K562 (cell line): ENCODE results near the gene PRKAG2. TPM values are rescaled to one million over a fixed set of nuclear protein-coding genes. Genes with fewer than 3 reads are reported as not detected.

ENCODE experiments used
- BCL6 ChIP-seq: fragments of 250-450 bp; sonication (Bioruptor Pico); IDR thresholded peaks from 2 replicates; pipeline ENCODE4 v1.4.0; 2020
- CHD4 ChIP-seq: fragments of 200-600 bp; sonication (generic); IDR thresholded peaks from 3 replicates; pipeline ENCODE4 v1.6.1; 2012; ENCODE audit warnings: low read depth, mild to moderate bottlenecking, mixed read lengths, low read length, inconsistent platforms; ENCODE audit not compliant: insufficient read depth, insufficient replicate concordance, poor library complexity, severe bottlenecking
- FOS ChIP-seq: IDR thresholded peaks from 3 replicates; pipeline ENCODE4 v1.6.1; 2011; ENCODE audit not compliant: insufficient read length; ENCODE audit errors: extremely low read depth
- HNRNPUL1 ChIP-seq: fragments of 200-400 bp; formaldehyde crosslinking; IDR thresholded peaks from 2 replicates; pipeline ENCODE4 v1.6.1; 2017; ENCODE audit warnings: low read length
- KAT2B ChIP-seq: IDR thresholded peaks from one replicate; pipeline ENCODE4 v1.6.1; 2012; ENCODE audit warnings: low read depth, mild to moderate bottlenecking, control low read depth, inconsistent platforms, low read length, moderate library complexity
- LCOR ChIP-seq: sonication (generic); formaldehyde crosslinking; IDR thresholded peaks from 2 replicates; pipeline ENCODE4 v1.8.0; 2022; ENCODE audit warnings: mild to moderate bottlenecking, missing genetic modification reagents
- PHF20 ChIP-seq: fragments of 450-650 bp; IDR thresholded peaks from 2 replicates; pipeline ENCODE4 v1.6.1; 2018; ENCODE audit not compliant: partially characterized antibody
- SMARCA5 ChIP-seq: fragments of 450-650 bp; IDR thresholded peaks from 2 replicates; pipeline ENCODE4 v1.6.1; 2016
- TAF9B ChIP-seq: fragments of 450-650 bp; IDR thresholded peaks from 2 replicates; pipeline ENCODE4 v1.6.1; 2018; ENCODE audit warnings: mild to moderate bottlenecking; ENCODE audit not compliant: partially characterized antibody
- TCF3 ChIP-seq: sonication (generic); formaldehyde crosslinking; IDR thresholded peaks from 2 replicates; pipeline ENCODE4 v1.4.0; 2020; ENCODE audit warnings: mild to moderate bottlenecking, missing genetic modification reagents
- ZFP91 ChIP-seq: sonication (generic); formaldehyde crosslinking; IDR thresholded peaks from 2 replicates; pipeline ENCODE4 v1.8.0; 2022; ENCODE audit warnings: mild to moderate bottlenecking, missing genetic modification reagents
- ZNF175 ChIP-seq: fragments of 200-800 bp; sonication (Bioruptor generic); IDR thresholded peaks from 2 replicates; pipeline ENCODE4 v1.6.1; 2016; ENCODE audit warnings: low read depth, mild to moderate bottlenecking, missing genetic modification characterization, missing compliant biosample characterization
- ZNF232 ChIP-seq: sonication (generic); formaldehyde crosslinking; IDR thresholded peaks from 2 replicates; pipeline ENCODE4 v1.8.0; 2022; ENCODE audit warnings: mild to moderate bottlenecking, missing genetic modification reagents
- ZNF282 ChIP-seq: sonication (generic); formaldehyde crosslinking; IDR thresholded peaks from 2 replicates; pipeline ENCODE4 v1.8.1; 2023; ENCODE audit warnings: missing genetic modification reagents
- ZNF561 ChIP-seq: fragments of 450-650 bp; formaldehyde crosslinking; conservative IDR thresholded peaks from 2 replicates; pipeline ENCODE4 v1.4.0; 2020; ENCODE audit warnings: mild to moderate bottlenecking, moderate library complexity
- ZNF586 ChIP-seq: fragments of 450-650 bp; formaldehyde crosslinking; conservative IDR thresholded peaks from 2 replicates; pipeline ENCODE4 v1.4.0; 2020; ENCODE audit warnings: mild to moderate bottlenecking, moderate library complexity
- polyA plus RNA-seq, 8 experiments: library from polyadenylated mRNA; depleted of rRNA in 4 of 8; stranded (reverse) in 5 of 8; unstranded in 3 of 8; fragments of >200 nt; fragmentation: Nextera tagmentation in 2 of 8; fragmentation: Illumina TruSeq in 1 of 8; extraction: Ambion mirVana in 2 of 8; extraction: Trizol in 1 of 8; gene quantifications; 2 replicates each; pipeline versions ENCODE4 v1.2.1 to v1.2.3, GENCODE V29; 2011 to 2014; ENCODE audit warnings: inconsistent platforms in 1 of 8, missing spikeins in 1 of 8
- total RNA-seq, 7 experiments: library from RNA; depleted of rRNA in 6 of 7; stranded (reverse); fragments of >200 nt in 6 of 7; fragmentation: Illumina TruSeq in 2 of 7; extraction: Trizol in 2 of 7; gene quantifications; 2 replicates each; pipeline versions ENCODE4 v1.2.1 to v1.2.3, GENCODE V29; 2011 to 2021; ENCODE audit warnings: low replicate concordance in 1 of 7

PRKAG2 gene
- total and polyA plus RNA-seq, 9 of the 15 experiments (the other 6 are each of a cell fraction or from before 2014, with no cell fraction given), result 0.99 to 5.6 (median 3.3) TPM

- TF ChIP-seq FOS, result no peak
- TF ChIP-seq ZNF232 (CRISPR knock-in tag), result no peak
- TF ChIP-seq CHD4, result no peak
- no peak for TF ChIP-seq ZFP91 (CRISPR knock-in tag)
- no peak for TF ChIP-seq PHF20
- no peak for TF ChIP-seq SMARCA5
- TF ChIP-seq ZNF175 (CRISPR knock-in tag), result no peak
- TF ChIP-seq TAF9B, result no peak
- TF ChIP-seq BCL6 (CRISPR knock-in tag), result no peak
- TF ChIP-seq HNRNPUL1, result no peak
- TF ChIP-seq TCF3 (CRISPR knock-in tag), result no peak
- TF ChIP-seq LCOR (CRISPR knock-in tag), result no peak
- no peak for TF ChIP-seq ZNF282 (CRISPR knock-in tag)
- no peak for TF ChIP-seq ZNF586
- TF ChIP-seq ZNF561 (CRISPR knock-in tag), result no peak
- TF ChIP-seq KAT2B, result no peak
- TF ChIP-seq, all 486 proteins: peak for 0
Measured at GRCh38 chr7:151642746-151643145, 234.2 kb downstream of the PRKAG2 start (continued).
